Adrenal gland (tissue), 12 donors: ENCODE results near the gene AK8. TPM values are rescaled to one million over a fixed set of nuclear protein-coding genes. Genes with fewer than 3 reads are reported as not detected.

ENCODE experiments used
- DNase-seq, 7 donors: peaks; one replicate each; pipeline ENCODE4 v3.0.0-alpha.2; 2019 to 2020
- H3K27ac ChIP-seq, 5 donors: fragments of 200-600 bp; sonication (generic) in 4 of 5; 1 replicate in 3 of 5; 2 replicates in 2 of 5; pipeline versions ENCODE4 v1.5.1 to v1.8.0; 2016 to 2020; ENCODE audit warnings: mild to moderate bottlenecking in 1 of 5
- H3K27me3 ChIP-seq: fragments of 200-600 bp; 2 replicates; pipeline ENCODE4 v1.8.0; 2021
- H3K36me3 ChIP-seq, 2 donors: fragments of 200-600 bp; replicated peaks in 1 of 2; 1 replicate in 1 of 2; 2 replicates in 1 of 2; pipeline versions ENCODE4 v1.5.1 to v1.8.0; 2018 to 2022
- H3K4me1 ChIP-seq, 2 donors: fragments of 200-600 bp; replicated peaks in 1 of 2; 1 replicate in 1 of 2; 2 replicates in 1 of 2; pipeline versions ENCODE4 v1.5.1 to v1.8.0; 2018 to 2021
- H3K4me3 ChIP-seq, 4 donors: fragments of 200-600 bp; sonication (generic) in 3 of 4; one replicate each; pipeline ENCODE4 v1.5.1; 2016 to 2018
- H3K9me3 ChIP-seq, 3 donors: fragments of 200-600 bp; sonication (generic) in 1 of 3; replicated peaks in 1 of 3; 1 replicate in 2 of 3; 2 replicates in 1 of 3; pipeline versions ENCODE4 v1.5.1 to v1.8.0; 2016 to 2021
- CTCF ChIP-seq, 6 experiments: fragments of 450-650 bp in 4 of 6; fragments of 200-600 bp in 2 of 6; sonication (generic) in 1 of 6; IDR thresholded peaks; 1 replicate in 5 of 6; 2 replicates in 1 of 6; pipeline versions ENCODE4 v1.5.1 to v1.8.0; 2016 to 2021; ENCODE audit warnings: antibody characterized with exemption in 6 of 6, mild to moderate bottlenecking in 2 of 6, moderate library complexity in 1 of 6
- POLR2A ChIP-seq, 2 donors: fragments of 450-650 bp; IDR thresholded peaks; one replicate each; pipeline ENCODE4 v1.6.1; 2017; ENCODE audit warnings: antibody characterized with exemption in 2 of 2, mild to moderate bottlenecking in 2 of 2, moderate library complexity in 1 of 2
- WGBS, 4 donors: extraction: QIAGEN DNeasy Blood & Tissue Kit in 2 of 4; methylation state at CpG; one replicate each; pipeline versions ENCODE4 v1.1.5 to v1.1.7; 2013 to 2017; 5-methylcytosine and 5-hydroxymethylcytosine counted together
- intact Hi-C, 2 donors: fragments of 100-400 bp; cut with DNase I; formaldehyde crosslinking; loops; one replicate each; pipeline versions ENCODE4 v1.14.1 to v1.15.0; 2022 to 2023
- polyA plus RNA-seq, 3 donors: library from polyadenylated mRNA; stranded (reverse); fragments of 200-250 nt in 2 of 3; fragments of 350-450 nt in 1 of 3; fragmentation: Illumina TruSeq in 1 of 3; extraction: RNeasy Lipid Tissue Mini Kit (QIAGEN cat#74804) in 1 of 3; gene quantifications; one replicate each; pipeline ENCODE4 v1.2.3, GENCODE V29; 2013 to 2014
- total RNA-seq, 9 donors: library from RNA; depleted of rRNA in 4 of 9; stranded (reverse); fragments of >200 nt in 4 of 9; fragments of 120-200 nt in 1 of 9; fragmentation: NEBNext Ultra II Directional in 1 of 9; extraction: Animal tissue kit (Norgen Biotek cat#: 25700) in 1 of 9; gene quantifications; one replicate each; pipeline versions ENCODE4 v1.1.0 to v1.2.4, GENCODE V29; 2013 to 2023
- donor health status: healthy with polysubstance abuse.
- donor health status: Bipolar disorder and iron deficiency.
- donor health status: DM: yes; HTN: yes; CAD: no.
- donor health status: DM: no; HTN: no; CAD: no.
- donor health status: DM: no; HTN: no; CAD: no.
- donor health status: DM: yes; HTN: yes; CAD: no.

Gene AK8
- total and polyA plus RNA-seq, 12 donors = 0.69 to 6.0 (median 1.5) TPM

- Histone ChIP-seq H3K36me3 (no peaks in the 10 kb centered on the region), H3K27me3 (no peaks in the 10 kb centered on the region), H3K27ac (no peak overlapping the region), H3K9me3 (no peaks in the 10 kb centered on the region), H3K4me1 (no peaks in the 10 kb centered on the region), H3K4me3 (no peak overlapping the region)
- intact Hi-C loops = no loop called here
- WGBS, 4 donors = 74 to 91% (median 86%) methylated on average over 3 to 5 of the region's 5 CpGs
- TF ChIP-seq POLR2A (IDR thresholded peaks at IDR 0.05) (no peak), CTCF (IDR thresholded peaks at IDR 0.05) (no peak)
- DNase-seq = no peak
These were observed 22.2 kb downstream of the AK8 start for GRCh38 chr9:132855904-132856303.

DNA sequence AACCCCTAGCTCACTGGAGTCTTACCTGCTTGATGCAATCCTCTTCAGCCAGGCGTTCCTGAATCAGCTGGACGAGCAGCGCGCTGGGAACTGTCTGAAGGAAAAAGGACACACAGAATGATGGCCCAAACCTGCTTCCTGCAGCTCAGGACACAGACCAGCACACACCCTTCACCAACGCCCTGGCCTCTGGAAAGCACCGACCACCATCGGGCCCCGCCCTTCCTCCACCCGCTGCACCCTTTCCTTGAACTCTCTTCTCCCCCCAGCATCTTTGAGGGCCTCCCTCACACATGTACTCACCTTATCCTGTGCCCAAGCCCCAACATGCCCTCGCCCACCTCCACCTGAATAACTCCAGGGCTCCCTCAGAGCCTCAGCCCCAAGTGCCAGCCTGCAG, 23.3 kb downstream of the AK8 start:
- 72 to 89% (median 79%) methylated on average over 7 to 10 of the region's 10 CpGs for WGBS, 4 donors
- intact Hi-C loops = no loop called here

GRCh38 chr9:132853482-132853881, 24.6 kb downstream of the AK8 start:
- WGBS, 4 donors = 91 to 96% (median 91%) methylated on average over 4 of the region's 4 CpGs
- Histone ChIP-seq H3K27ac (no peak overlapping the region), H3K27me3 (no peaks in the 10 kb centered on the region), H3K36me3 (no peaks in the 10 kb centered on the region), H3K9me3 (no peaks in the 10 kb centered on the region), H3K4me3 (no peak overlapping the region), H3K4me1 (no peaks in the 10 kb centered on the region)
- intact Hi-C loops = no loop called here
- no peak for DNase-seq
- TF ChIP-seq POLR2A (IDR thresholded peaks at IDR 0.05) = no peak

More for the DNA sequence above, 23.3 kb downstream of the AK8 start:
- no peak for TF ChIP-seq CTCF (IDR thresholded peaks at IDR 0.05)
- no peak for TF ChIP-seq POLR2A (IDR thresholded peaks at IDR 0.05)
- DNase-seq = no peak
- H3K4me1 ChIP-seq = no peaks in the 10 kb centered on the region
- H3K4me3 ChIP-seq = no peak overlapping the region
- no peaks in the 10 kb centered on the region for H3K9me3 ChIP-seq
- H3K27me3 ChIP-seq = no peaks in the 10 kb centered on the region
- no peaks in the 10 kb centered on the region for H3K36me3 ChIP-seq
- H3K27ac ChIP-seq = no peak overlapping the region

DNA sequence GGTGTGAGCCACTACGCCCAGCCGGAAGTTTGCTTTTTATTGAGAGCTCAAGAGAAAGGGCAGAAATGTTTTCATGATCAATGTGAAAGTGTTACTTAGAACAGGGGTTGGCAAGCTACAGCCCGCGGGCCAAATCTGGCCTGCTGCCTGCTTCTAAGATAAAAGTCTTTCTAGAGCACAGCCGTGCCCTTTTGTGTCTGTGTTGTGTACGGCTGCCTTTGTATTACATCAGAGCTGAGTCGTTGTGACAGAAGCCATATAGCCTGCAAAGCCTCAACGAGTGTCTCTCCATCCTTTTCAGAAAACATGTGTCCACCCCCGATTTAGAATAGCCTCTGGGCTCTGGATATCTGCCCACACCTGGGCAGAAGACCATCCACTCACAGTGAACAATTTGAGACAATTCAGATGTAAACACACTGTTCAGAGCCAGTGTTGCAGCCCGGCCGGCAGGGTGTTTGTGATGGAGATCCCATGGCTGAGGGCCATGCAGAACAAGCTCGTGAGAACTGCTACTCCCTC, 28.8 kb downstream of the AK8 start:
- no peak for TF ChIP-seq CTCF (IDR thresholded peaks at IDR 0.05)
- TF ChIP-seq POLR2A (IDR thresholded peaks at IDR 0.05) = no peak
- peak in 5 of 7 donors; percentile 26 to 75 (median 41) for DNase-seq
- intact Hi-C loops = no loop called here
- H3K27me3 ChIP-seq = no peaks in the 10 kb centered on the region
- no peak overlapping the region for H3K27ac ChIP-seq
- no peaks in the 10 kb centered on the region for H3K9me3 ChIP-seq
- WGBS, 4 donors = 53 to 60% (median 55%) methylated on average over 9 to 12 of the region's 12 CpGs
- no peaks in the 10 kb centered on the region for H3K36me3 ChIP-seq
- no peak overlapping the region for H3K4me3 ChIP-seq
- H3K4me1 ChIP-seq = no peaks in the 10 kb centered on the region

GRCh38 chr9:132846918-132847515, 31.1 kb downstream of the AK8 start:
- no peak overlapping the region for H3K4me3 ChIP-seq
- no peak for DNase-seq
- TF ChIP-seq POLR2A (IDR thresholded peaks at IDR 0.05) (no peak), CTCF (IDR thresholded peaks at IDR 0.05) (no peak)
- H3K27ac ChIP-seq = no peak overlapping the region
- intact Hi-C loops = no loop called here
- no peaks in the 10 kb centered on the region for H3K36me3 ChIP-seq
- no peaks in the 10 kb centered on the region for H3K9me3 ChIP-seq
- H3K27me3 ChIP-seq = no peaks in the 10 kb centered on the region
- WGBS, 4 donors = 88 to 93% (median 92%) methylated on average over 12 to 15 of the region's 15 CpGs
- H3K4me1 ChIP-seq = no peaks in the 10 kb centered on the region
